HEK293T (cell line): ENCODE measurements around the gene PCDHGB4.

ENCODE experiments used
- BHLHE40 ChIP-seq: fragments of 450-650 bp; IDR thresholded peaks from 2 replicates; pipeline ENCODE4 v1.6.1; 2016; ENCODE audit warnings: mild to moderate bottlenecking, moderate library complexity, borderline replicate concordance
- ELF4 ChIP-seq: fragments of 450-650 bp; IDR thresholded peaks from 2 replicates; pipeline ENCODE4 v1.6.1; 2017; ENCODE audit warnings: antibody characterized with exemption
- FOXA1 ChIP-seq: fragments of 450-650 bp; IDR thresholded peaks from 2 replicates; pipeline ENCODE4 v1.6.1; 2016; ENCODE audit warnings: mild to moderate bottlenecking
- FOXK2 ChIP-seq: fragments of 450-650 bp; IDR thresholded peaks from 2 replicates; pipeline ENCODE4 v1.6.1; 2016; ENCODE audit warnings: mild to moderate bottlenecking
- FOXM1 ChIP-seq: fragments of 450-650 bp; IDR thresholded peaks from 2 replicates; pipeline ENCODE4 v1.6.1; 2017; ENCODE audit warnings: mild to moderate bottlenecking, borderline replicate concordance
- L3MBTL2 ChIP-seq: fragments of 450-650 bp; conservative IDR thresholded peaks from 2 replicates; pipeline ENCODE4 v1.6.1; 2016; ENCODE audit warnings: mild to moderate bottlenecking
- NFRKB ChIP-seq: fragments of 450-650 bp; IDR thresholded peaks from 2 replicates; pipeline ENCODE4 v1.6.1; 2016; ENCODE audit warnings: mild to moderate bottlenecking, moderate library complexity
- SP1 ChIP-seq: fragments of 450-650 bp; IDR thresholded peaks from 2 replicates; pipeline ENCODE4 v1.6.1; 2017
- SUZ12 ChIP-seq: fragments of 450-650 bp; IDR thresholded peaks from 2 replicates; pipeline ENCODE4 v1.6.1; 2016; ENCODE audit warnings: mild to moderate bottlenecking
- TARDBP ChIP-seq: fragments of 450-650 bp; IDR thresholded peaks from 2 replicates; pipeline ENCODE4 v1.6.1; 2016
- ZNF384 ChIP-seq: fragments of 450-650 bp; IDR thresholded peaks from 2 replicates; pipeline ENCODE4 v1.6.1; 2016

- no peak for TF ChIP-seq SUZ12
- no peak for TF ChIP-seq FOXK2
- no peak for TF ChIP-seq FOXM1
- TF ChIP-seq SP1 = no peak
- no peak for TF ChIP-seq BHLHE40
- TF ChIP-seq L3MBTL2 = no peak
- TF ChIP-seq ELF4 = no peak
- TF ChIP-seq FOXA1 = no peak
- TF ChIP-seq NFRKB = no peak
- no peak for TF ChIP-seq TARDBP
- TF ChIP-seq ZNF384 = no peak
Measured at GRCh38 chr5:141419074-141419880, 31.8 kb downstream of the PCDHGB4 start.
